Panc1 (cell line): Measurements from ENCODE around the gene ATP1A1.

ENCODE experiments used
- TCF7L2 ChIP-seq: IDR thresholded peaks from 2 replicates; pipeline ENCODE4 v1.6.1; 2011; ENCODE audit warnings: mild to moderate bottlenecking, low read depth, low read length, inconsistent platforms
- TF ChIP-seq, protein P1 (sequence below): fragments of 450-650 bp; IDR thresholded peaks from 2 replicates; pipeline ENCODE4 v1.5.1; 2017; ENCODE audit warnings: mild to moderate bottlenecking

DNA sequence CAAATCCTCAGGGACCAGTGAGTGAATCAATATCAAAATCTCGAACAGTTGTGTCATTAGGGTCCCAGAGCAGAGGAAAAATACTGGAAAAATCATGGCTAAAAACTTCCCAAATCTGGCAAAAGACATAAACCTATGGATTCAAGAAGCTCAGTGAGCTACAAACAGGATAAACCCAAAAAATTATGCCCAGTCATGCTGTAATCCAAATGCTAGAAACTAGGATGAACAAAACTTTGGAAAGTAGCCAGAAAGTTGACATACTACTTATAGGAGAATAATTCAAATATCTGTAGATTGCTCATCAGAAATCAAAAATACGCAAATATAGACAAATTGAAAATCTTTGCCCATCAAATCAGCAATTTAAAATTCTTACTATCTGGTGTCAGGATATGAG lies 34.6 kb upstream of the ATP1A1 start:
- TF ChIP-seq, protein P1, sequence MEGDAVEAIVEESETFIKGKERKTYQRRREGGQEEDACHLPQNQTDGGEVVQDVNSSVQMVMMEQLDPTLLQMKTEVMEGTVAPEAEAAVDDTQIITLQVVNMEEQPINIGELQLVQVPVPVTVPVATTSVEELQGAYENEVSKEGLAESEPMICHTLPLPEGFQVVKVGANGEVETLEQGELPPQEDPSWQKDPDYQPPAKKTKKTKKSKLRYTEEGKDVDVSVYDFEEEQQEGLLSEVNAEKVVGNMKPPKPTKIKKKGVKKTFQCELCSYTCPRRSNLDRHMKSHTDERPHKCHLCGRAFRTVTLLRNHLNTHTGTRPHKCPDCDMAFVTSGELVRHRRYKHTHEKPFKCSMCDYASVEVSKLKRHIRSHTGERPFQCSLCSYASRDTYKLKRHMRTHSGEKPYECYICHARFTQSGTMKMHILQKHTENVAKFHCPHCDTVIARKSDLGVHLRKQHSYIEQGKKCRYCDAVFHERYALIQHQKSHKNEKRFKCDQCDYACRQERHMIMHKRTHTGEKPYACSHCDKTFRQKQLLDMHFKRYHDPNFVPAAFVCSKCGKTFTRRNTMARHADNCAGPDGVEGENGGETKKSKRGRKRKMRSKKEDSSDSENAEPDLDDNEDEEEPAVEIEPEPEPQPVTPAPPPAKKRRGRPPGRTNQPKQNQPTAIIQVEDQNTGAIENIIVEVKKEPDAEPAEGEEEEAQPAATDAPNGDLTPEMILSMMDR, result no peak
- no peak for TF ChIP-seq TCF7L2
